Stimulated activated effector memory CD8-positive, alpha-beta T cell treated with anti-CD3 and anti-CD28 coated beads, Interleukin-12 subunit alpha, Interleukin-12 subunit beta, amount 100 ng/mL, for 72 hours (primary cell): ENCODE results near the gene RNF13.
A peak's percentile ranks its signal among the peaks of the same experiment; 100 is the strongest.

Source experiments
- ATAC-seq: fragments of 150-1000 bp; cut with Tn5 transposase; 2 replicates; pipeline ENCODE4 v1.10.0; 2021
- DNase-seq, 2 donors: peaks; one replicate each; pipeline ENCODE4 v3.0.0; 2021 to 2022; ENCODE audit warnings: low spot score in 2 of 2
- H3K27ac Mint-ChIP-seq: one replicate; pipeline ENCODE4 v1.8.0; 2022; ENCODE audit warnings: mild to moderate bottlenecking, mixed read lengths
- H3K36me3 Mint-ChIP-seq: one replicate; pipeline ENCODE4 v1.8.0; 2022; ENCODE audit warnings: mild to moderate bottlenecking, mixed read lengths
- H3K4me1 Mint-ChIP-seq: one replicate; pipeline ENCODE4 v1.8.0; 2022; ENCODE audit warnings: mixed read lengths
- H3K4me3 Mint-ChIP-seq: one replicate; pipeline ENCODE4 v1.8.0; 2022; ENCODE audit warnings: mild to moderate bottlenecking, mixed read lengths
- H3K9me3 Mint-ChIP-seq: one replicate; pipeline ENCODE4 v1.8.0; 2022; ENCODE audit warnings: mixed read lengths

RNF13 gene

DNA sequence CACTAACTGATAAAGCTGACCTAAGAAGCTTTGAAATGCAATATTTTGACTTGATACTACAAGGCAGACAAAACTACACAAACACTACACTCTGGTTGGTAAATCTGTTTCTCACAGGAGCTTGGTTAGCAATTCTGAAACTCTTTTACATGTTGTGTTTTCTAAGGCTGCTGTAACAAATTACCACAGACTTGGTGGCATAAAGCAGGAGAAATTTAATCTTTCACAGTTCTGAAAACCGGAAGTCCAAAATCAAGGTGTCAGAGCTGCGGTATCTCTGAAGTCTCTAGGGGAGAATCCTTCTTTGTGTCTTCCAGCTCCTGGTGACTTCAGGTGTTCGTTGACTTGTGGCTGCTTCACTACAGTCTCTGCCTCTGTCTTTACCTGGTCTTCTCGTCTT lies 170.6 kb downstream of the RNF13 start:
- Mint-ChIP-seq H3K9me3 (no peaks in the 10 kb centered on the region), H3K4me1 (no peaks in the 10 kb centered on the region), H3K4me3 (no peak overlapping the region), H3K36me3 (no peaks in the 10 kb centered on the region), H3K27ac (no peak overlapping the region)
- DNase-seq (no peak), ATAC-seq (no peak)

DNA sequence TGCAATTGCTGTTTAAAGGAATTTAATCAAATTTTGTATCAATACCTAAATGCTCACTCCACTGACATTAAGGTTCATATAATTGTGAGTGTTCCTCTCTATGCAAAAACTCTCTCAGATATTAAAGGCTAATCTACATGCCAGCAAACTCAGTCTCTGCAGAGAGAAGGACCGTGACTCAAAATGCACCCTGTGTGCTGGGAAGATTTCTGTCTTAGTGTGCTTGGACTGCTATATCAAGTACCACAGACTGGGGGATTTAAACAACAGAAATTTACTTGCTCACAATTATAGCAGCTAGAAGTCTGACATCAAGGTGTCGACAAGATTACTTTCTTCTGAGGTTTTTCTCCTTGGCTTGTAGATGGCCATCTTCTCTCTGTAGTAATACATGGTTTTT lies 176.3 kb downstream of the RNF13 start:
- Mint-ChIP-seq H3K4me1 (no peaks in the 10 kb centered on the region), H3K27ac (no peak overlapping the region), H3K9me3 (peaks cover 4% of the 10 kb centered on the region), H3K4me3 (no peak overlapping the region), H3K36me3 (no peaks in the 10 kb centered on the region)
- DNase-seq: no peak
- no peak for ATAC-seq

DNA sequence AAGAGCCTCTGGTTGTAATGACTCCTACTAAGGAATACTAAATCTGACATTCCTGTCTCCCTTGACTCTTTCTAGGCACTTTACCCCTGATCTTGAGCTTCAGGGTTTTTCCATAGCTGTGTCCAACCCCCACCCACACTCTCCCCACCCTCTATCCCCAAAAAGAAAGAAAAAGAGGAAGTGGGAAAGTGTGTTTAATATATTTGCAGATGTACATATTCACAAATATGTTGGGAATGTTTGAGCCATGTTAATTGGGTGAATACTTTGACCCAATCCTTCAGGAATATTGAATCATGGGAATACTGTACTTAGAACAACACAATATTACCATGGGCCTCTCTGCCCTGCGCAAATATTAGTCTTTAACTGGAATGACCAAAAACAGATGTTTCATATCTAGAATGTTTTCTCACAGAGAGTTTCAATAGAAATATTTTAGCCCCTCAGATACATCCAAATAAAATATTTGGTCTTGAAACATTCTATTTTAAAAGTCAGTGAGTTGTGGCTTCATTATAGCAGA lies 177.5 kb downstream of the RNF13 start:
- Mint-ChIP-seq H3K4me3 (no peak overlapping the region), H3K9me3 (peaks cover 9% of the 10 kb centered on the region), H3K4me1 (no peaks in the 10 kb centered on the region), H3K27ac (no peak overlapping the region), H3K36me3 (no peaks in the 10 kb centered on the region)
- DNase-seq (no peak), ATAC-seq (no peak)

DNA sequence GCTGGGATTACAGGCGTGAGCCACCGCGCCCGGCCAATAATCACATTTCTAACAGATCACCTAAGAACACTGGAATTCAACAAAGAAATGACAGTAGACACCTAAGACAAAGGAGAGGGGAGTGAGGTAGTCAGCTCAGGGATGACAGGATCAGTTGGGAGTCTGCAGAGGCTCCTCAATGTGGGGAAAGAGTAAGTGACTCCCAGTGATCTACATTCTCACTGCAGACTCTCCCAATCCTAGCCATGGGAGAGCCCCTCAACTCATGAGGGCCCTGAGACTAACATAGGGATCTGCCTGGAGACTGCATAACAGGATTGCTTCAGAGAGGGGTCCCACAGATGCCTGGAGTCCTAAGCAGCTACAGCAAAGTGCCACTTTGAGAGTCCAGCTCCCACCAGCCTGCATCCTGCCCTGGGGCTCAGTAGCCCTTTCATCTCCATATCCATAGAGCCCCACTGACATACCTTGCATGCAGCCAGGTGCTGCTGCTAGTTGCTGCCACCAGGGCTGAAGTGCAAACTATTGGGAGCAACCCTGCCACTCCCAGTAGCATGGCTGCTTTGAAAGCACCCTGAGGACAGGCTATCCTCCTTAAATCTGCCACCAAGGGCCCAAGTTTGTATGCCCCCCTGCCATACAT lies 179.5 kb downstream of the RNF13 start:
- no peak for ATAC-seq
- no peaks in the 10 kb centered on the region for H3K36me3 Mint-ChIP-seq
- peaks cover 9% of the 10 kb centered on the region for H3K9me3 Mint-ChIP-seq
- H3K4me3 Mint-ChIP-seq: no peak overlapping the region
- no peaks in the 10 kb centered on the region for H3K4me1 Mint-ChIP-seq
- no peak for DNase-seq
- no peak overlapping the region for H3K27ac Mint-ChIP-seq

DNA sequence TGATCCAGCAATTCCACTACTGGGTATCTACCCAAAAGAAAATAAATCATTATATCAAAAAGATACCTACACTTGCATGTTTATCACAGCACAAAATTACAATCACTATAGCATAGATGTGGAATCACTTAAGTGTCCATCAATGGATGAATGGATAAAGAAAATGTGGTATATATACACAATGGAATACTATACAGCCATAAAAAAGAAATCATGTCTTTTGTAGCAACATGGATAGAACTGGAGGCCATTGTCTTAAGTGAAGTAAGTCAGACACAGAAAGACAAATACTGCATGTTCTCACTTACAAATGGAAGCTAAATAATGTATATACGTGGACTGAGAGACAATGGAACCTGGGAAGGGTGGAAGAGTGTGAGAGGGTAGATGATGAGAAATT lies 185.9 kb downstream of the RNF13 start:
- no peaks in the 10 kb centered on the region for H3K36me3 Mint-ChIP-seq
- H3K9me3 Mint-ChIP-seq: peaks cover 7% of the 10 kb centered on the region
- no peaks in the 10 kb centered on the region for H3K4me1 Mint-ChIP-seq
- DNase-seq (no peak), ATAC-seq (no peak)
- H3K4me3 Mint-ChIP-seq: no peak overlapping the region
- no peak overlapping the region for H3K27ac Mint-ChIP-seq

DNA sequence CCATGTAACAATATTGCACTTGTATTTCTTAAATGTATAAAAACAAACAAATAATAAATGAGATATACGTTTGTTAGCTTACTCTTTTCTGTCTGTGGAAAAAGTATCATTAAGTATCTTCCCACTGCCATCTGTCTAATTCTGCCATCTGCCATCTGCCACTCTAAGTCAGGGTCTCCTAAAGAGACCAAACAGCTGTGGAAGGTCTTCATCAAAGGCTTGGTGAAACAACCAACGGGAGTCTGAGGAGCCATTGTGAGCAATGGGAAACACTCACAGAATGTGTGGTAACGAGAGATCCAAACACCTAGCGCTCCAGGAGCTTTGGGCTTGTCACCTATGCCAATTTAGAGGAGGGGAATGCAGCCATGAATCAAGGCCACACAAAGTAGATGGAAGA lies 186.4 kb downstream of the RNF13 start:
- Mint-ChIP-seq H3K4me3 (no peak overlapping the region), H3K4me1 (no peaks in the 10 kb centered on the region), H3K27ac (no peak overlapping the region), H3K36me3 (no peaks in the 10 kb centered on the region), H3K9me3 (peaks cover 7% of the 10 kb centered on the region)
- ATAC-seq: no peak
- DNase-seq: no peak

DNA sequence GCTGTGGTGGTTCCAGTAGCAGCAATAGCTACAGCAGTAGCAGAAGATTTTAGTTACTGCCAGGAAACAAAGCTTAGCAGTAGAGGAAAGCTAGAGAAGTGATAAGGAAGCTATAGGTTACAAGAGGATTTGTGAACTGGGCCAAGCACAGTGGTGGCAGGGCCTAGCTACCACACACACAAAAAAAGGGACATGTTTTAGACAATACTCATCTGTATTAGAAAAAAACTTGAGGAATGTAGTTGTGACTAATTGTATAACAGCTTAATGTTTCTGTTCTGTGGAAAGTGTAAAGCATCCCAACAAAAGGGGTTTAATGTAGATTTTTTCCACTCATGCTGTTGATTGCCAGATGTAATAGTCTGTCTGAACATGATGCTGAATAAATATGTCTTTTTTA lies 187.6 kb downstream of the RNF13 start:
- Mint-ChIP-seq H3K9me3 (peaks cover 2% of the 10 kb centered on the region), H3K4me1 (no peaks in the 10 kb centered on the region), H3K4me3 (no peak overlapping the region), H3K36me3 (no peaks in the 10 kb centered on the region), H3K27ac (no peak overlapping the region)
- ATAC-seq: no peak
- DNase-seq: no peak

DNA sequence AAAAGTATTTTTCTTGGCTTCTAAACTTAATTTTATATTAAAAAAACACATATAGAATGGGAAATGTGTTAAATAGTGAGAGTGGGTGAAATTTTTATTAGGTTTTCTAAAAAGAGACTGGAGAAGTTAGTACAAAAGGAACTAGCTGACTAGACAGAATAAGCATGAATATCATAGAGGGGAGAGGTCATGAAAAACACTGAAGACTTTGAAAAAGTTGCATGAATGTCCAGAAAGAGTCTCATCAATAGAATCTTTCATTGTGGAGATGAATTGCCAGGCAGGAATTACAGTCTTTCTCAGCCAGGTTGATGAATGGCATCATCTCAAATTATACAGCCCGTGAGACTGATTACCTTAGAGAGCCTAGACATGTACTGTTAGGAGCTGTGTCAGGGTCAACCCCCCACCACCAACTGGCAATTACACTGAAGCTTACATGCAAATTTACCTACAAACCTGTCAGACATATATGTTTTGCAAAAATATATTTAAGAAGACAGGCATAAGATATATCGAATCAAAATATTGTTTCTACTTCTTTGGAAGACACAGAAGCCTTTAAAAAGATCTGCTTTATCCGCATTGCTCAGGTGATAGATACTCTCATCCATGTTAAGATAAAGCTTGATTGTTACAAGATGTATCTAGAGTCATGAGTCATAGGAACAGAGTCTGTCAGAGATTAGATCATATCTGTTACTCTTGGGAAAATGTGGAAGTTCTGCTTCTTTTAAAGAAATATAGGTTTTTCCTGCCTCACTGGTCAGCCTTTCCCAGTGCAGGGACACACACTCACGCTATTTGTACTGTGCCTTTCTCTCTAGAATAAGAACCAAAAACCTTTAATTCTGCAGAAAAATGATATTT lies 192.5 kb downstream of the RNF13 start:
- DNase-seq (no peak), ATAC-seq (no peak)
- H3K9me3 Mint-ChIP-seq: no peaks in the 10 kb centered on the region
- no peak overlapping the region for H3K27ac Mint-ChIP-seq
- H3K4me3 Mint-ChIP-seq: no peak overlapping the region
- H3K4me1 Mint-ChIP-seq: no peaks in the 10 kb centered on the region
- no peaks in the 10 kb centered on the region for H3K36me3 Mint-ChIP-seq

DNA sequence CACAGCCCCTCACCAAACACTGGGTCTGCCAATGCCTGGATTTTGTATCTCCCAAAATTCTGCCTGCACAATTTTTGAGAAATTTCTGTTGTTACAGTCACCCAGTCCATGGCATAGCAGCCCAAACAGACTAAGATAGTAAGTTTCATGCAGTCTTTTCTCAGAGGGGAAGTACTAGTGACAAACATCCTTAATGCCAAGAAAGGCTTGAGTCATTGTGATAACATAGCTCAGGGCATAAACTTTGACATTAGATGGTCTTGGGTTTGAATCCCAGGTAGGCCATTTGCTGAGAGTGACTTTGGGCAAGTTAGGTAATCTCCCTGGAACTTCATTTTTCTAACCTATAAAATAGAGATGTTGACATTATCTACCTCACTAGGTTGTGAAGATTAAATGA lies 193.8 kb downstream of the RNF13 start:
- H3K36me3 Mint-ChIP-seq: no peaks in the 10 kb centered on the region
- DNase-seq: no peak
- H3K27ac Mint-ChIP-seq: no peak overlapping the region
- no peaks in the 10 kb centered on the region for H3K9me3 Mint-ChIP-seq
- no peaks in the 10 kb centered on the region for H3K4me1 Mint-ChIP-seq
- ATAC-seq: peak; percentile 63
- H3K4me3 Mint-ChIP-seq: no peak overlapping the region
